Measurements from ENCODE around the gene SEC23IP. TPM values are rescaled to one million over a fixed set of nuclear protein-coding genes. Genes with fewer than 3 reads are reported as not detected.

SEC23IP gene
- total and polyA plus RNA-seq, 2 donors (not counting 1 experiment from before 2014, with no cell fraction given), result 10.5 to 69.7 TPM

- Mint-ChIP-seq H3K27ac (no peak overlapping the region), H3K9me3 (ENCODE audit: insufficient read depth) (no peaks in the 10 kb centered on the region), H3K4me3 (no peak overlapping the region), H3K4me1 (no peaks in the 10 kb centered on the region), H3K27me3 (peaks cover 35% of the 10 kb centered on the region)
- ChIA-PET POLR2A (no interaction called here), CTCF (no interaction called here)
- DNase-seq, result no peak
- peaks cover 0 to 17% (median 0%) of the 10 kb centered on the region in 3 donors for H3K9me3 ChIP-seq (ENCODE audit: control extremely low read depth in 1 of 3, control insufficient read depth in 2 of 3, insufficient read depth in 1 of 3, low read length in 2 of 3)
- H3K27ac ChIP-seq (ENCODE audit: low read length in 2 of 2), result no peak overlapping the region
- no peak overlapping the region for H3K4me3 ChIP-seq (ENCODE audit: control extremely low read depth in 1 of 5, extremely low read depth in 1 of 5, insufficient read depth in 1 of 5, low read depth in 2 of 5, low read length in 4 of 5)
- H3K79me2 ChIP-seq (ENCODE audit: control insufficient read depth, insufficient read depth, low read length), result no peaks in the 10 kb centered on the region
- no peak overlapping the region for H2AFZ ChIP-seq (ENCODE audit: insufficient read depth, low read depth, low read length, poor library complexity, severe bottlenecking)
- no peak overlapping the region for H3K4me2 ChIP-seq (replicated peaks; ENCODE audit: low read depth, low read length, poor library complexity, severe bottlenecking)
- 77% methylated on average over 3 of the region's 3 CpGs for WGBS (ENCODE audit: insufficient coverage)
- H3K4me1 ChIP-seq (ENCODE audit: control insufficient read depth in 2 of 2, insufficient read depth in 2 of 2, low read length in 2 of 2), result no peaks in the 10 kb centered on the region
- no peak overlapping the region for H3K9ac ChIP-seq (ENCODE audit: low read length)
- peaks cover 0 to 6% (median 2%) of the 10 kb centered on the region in 4 experiments for H3K27me3 ChIP-seq (replicated peaks in 1 of 4; ENCODE audit: control extremely low read depth in 1 of 4, control insufficient read depth in 3 of 4, insufficient read depth in 4 of 4, low read length in 3 of 4)
- intact Hi-C loops (cut with micrococcal nuclease), result no loop called here
- no peaks in the 10 kb centered on the region for H3K36me3 ChIP-seq (replicated peaks in 1 of 2; ENCODE audit: control extremely low read depth in 1 of 2, control insufficient read depth in 1 of 2, extremely low read depth in 1 of 2, insufficient read depth in 2 of 2, low read length in 1 of 2)
- no peaks in the 10 kb centered on the region for H4K20me1 ChIP-seq (ENCODE audit: control insufficient read depth, insufficient read depth, low read length, poor library complexity, severe bottlenecking)
- TF ChIP-seq, protein P1, sequence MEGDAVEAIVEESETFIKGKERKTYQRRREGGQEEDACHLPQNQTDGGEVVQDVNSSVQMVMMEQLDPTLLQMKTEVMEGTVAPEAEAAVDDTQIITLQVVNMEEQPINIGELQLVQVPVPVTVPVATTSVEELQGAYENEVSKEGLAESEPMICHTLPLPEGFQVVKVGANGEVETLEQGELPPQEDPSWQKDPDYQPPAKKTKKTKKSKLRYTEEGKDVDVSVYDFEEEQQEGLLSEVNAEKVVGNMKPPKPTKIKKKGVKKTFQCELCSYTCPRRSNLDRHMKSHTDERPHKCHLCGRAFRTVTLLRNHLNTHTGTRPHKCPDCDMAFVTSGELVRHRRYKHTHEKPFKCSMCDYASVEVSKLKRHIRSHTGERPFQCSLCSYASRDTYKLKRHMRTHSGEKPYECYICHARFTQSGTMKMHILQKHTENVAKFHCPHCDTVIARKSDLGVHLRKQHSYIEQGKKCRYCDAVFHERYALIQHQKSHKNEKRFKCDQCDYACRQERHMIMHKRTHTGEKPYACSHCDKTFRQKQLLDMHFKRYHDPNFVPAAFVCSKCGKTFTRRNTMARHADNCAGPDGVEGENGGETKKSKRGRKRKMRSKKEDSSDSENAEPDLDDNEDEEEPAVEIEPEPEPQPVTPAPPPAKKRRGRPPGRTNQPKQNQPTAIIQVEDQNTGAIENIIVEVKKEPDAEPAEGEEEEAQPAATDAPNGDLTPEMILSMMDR (IDR thresholded peaks at IDR 0.05), result no peak
- no peak for TF ChIP-seq EZH2 (IDR thresholded peaks at IDR 0.05; ENCODE audit: borderline replicate concordance, insufficient read depth, low read depth, low read length, poor library complexity, severe bottlenecking)
- no peak for ATAC-seq (ENCODE audit: low read depth)
Observed at GRCh38 chr10:119976421-119976820, 83.9 kb downstream of the SEC23IP start.

GRCh38 chr10:119980956-119981750, 88.6 kb downstream of the SEC23IP start:
- Histone ChIP-seq H3K27me3 (replicated peaks in 1 of 4; ENCODE audit: control extremely low read depth in 1 of 4, control insufficient read depth in 3 of 4, insufficient read depth in 4 of 4, low read length in 3 of 4) (peaks cover 0 to 6% (median 2%) of the 10 kb centered on the region in 4 experiments), H3K79me2 (ENCODE audit: control insufficient read depth, insufficient read depth, low read length) (no peaks in the 10 kb centered on the region), H3K36me3 (replicated peaks in 1 of 2; ENCODE audit: control extremely low read depth in 1 of 2, control insufficient read depth in 1 of 2, extremely low read depth in 1 of 2, insufficient read depth in 2 of 2, low read length in 1 of 2) (no peaks in the 10 kb centered on the region), H3K4me1 (ENCODE audit: control insufficient read depth in 2 of 2, insufficient read depth in 2 of 2, low read length in 2 of 2) (no peaks in the 10 kb centered on the region), H3K4me3 (ENCODE audit: control extremely low read depth in 1 of 5, extremely low read depth in 1 of 5, insufficient read depth in 1 of 5, low read depth in 2 of 5, low read length in 4 of 5) (no peak overlapping the region), H3K27ac (ENCODE audit: low read length in 2 of 2) (no peak overlapping the region), H3K9me3 (ENCODE audit: control extremely low read depth in 1 of 3, control insufficient read depth in 2 of 3, insufficient read depth in 1 of 3, low read length in 2 of 3) (peaks cover 0 to 1% (median 0%) of the 10 kb centered on the region in 3 donors), H2AFZ (ENCODE audit: insufficient read depth, low read depth, low read length, poor library complexity, severe bottlenecking) (no peak overlapping the region), H4K20me1 (ENCODE audit: control insufficient read depth, insufficient read depth, low read length, poor library complexity, severe bottlenecking) (no peaks in the 10 kb centered on the region), H3K9ac (ENCODE audit: low read length) (no peak overlapping the region), H3K4me2 (replicated peaks; ENCODE audit: low read depth, low read length, poor library complexity, severe bottlenecking) (no peak overlapping the region)
- no peak for ATAC-seq (ENCODE audit: low read depth)
- H3K9me3 Mint-ChIP-seq (ENCODE audit: insufficient read depth), result no peaks in the 10 kb centered on the region
- H3K4me3 Mint-ChIP-seq, result no peak overlapping the region
- TF ChIP-seq EZH2 (IDR thresholded peaks at IDR 0.05; ENCODE audit: borderline replicate concordance, insufficient read depth, low read depth, low read length, poor library complexity, severe bottlenecking), result no peak
- TF ChIP-seq, protein P1 (IDR thresholded peaks at IDR 0.05), result no peak
- DNase-seq, result no peak
- intact Hi-C loops (cut with micrococcal nuclease), result no loop called here
- no peaks in the 10 kb centered on the region for H3K4me1 Mint-ChIP-seq
- ChIA-PET CTCF (no interaction called here), POLR2A (no interaction called here)
- 83% methylated on average over 2 of the region's 5 CpGs for WGBS (ENCODE audit: insufficient coverage)
- peaks cover 16% of the 10 kb centered on the region for H3K27me3 Mint-ChIP-seq
- no peak overlapping the region for H3K27ac Mint-ChIP-seq

Data from B cell (primary cell).